HepG2 (cell line): Measurements from ENCODE around the gene KBTBD2. TPM values are rescaled to one million over a fixed set of nuclear protein-coding genes. Genes with fewer than 3 reads are reported as not detected.

Experiments
- ATAC-seq: fragments of 200-7000 bp; cut with Tn5 transposase; 3 replicates; pipeline ENCODE4 v1.9.1; 2020; ENCODE audit warnings: mild to moderate bottlenecking, moderate library complexity
- BruUV-seq: library from RNA; stranded (reverse); fragments of 400-500 nt; replicated peaks from 2 replicates; lab custom pipeline; 2021; lab: Mats Ljungman, UMichigan
- CTCF ChIA-PET: fragments of 300-600 bp; formaldehyde crosslinking; extraction: SDS; loops from one replicate; lab custom pipeline; 2021; ENCODE audit warnings: low total read pairs, inconsistent platforms, low intra/inter-chr PET ratio; lab: Yijun Ruan, JAX
- POLR2A ChIA-PET: fragments of 350-600 bp; sonication (Branson Sonifier 250); formaldehyde crosslinking; loops from one replicate; lab custom pipeline; 2020; ENCODE audit warnings: antibody characterized with exemption, inconsistent platforms; lab: Yijun Ruan, JAX
- DNase-seq: peaks from one replicate; pipeline ENCODE4 v3.0.0-alpha.2; 2015; ENCODE audit warnings: low spot score
- FAIRE-seq: peaks from 3 replicates; lab custom pipeline; 2011; peaks lifted over from hg19 to GRCh38; lab: Jason Lieb, UNC
- H2AFZ ChIP-seq: one replicate; pipeline ENCODE4 v1.6.1; 2011; ENCODE audit warnings: low read length, inconsistent platforms
- H3K27ac ChIP-seq: fragments of 300-600 bp; 3 replicates; pipeline ENCODE4 v1.8.0; 2011; ENCODE audit warnings: mixed run types, mild to moderate bottlenecking, mixed read lengths, low read length, inconsistent platforms; ENCODE audit not compliant: insufficient read depth; ENCODE audit errors: extremely low read length
- H3K27me3 ChIP-seq, 2 experiments: fragments of 200-600 bp in 1 of 2; 2 replicates in 1 of 2; 3 replicates in 1 of 2; pipeline versions ENCODE4 v1.6.0 to v1.8.0; 2011; ENCODE audit warnings: low read length in 2 of 2, mild to moderate bottlenecking in 2 of 2, moderate library complexity in 2 of 2, inconsistent platforms in 1 of 2; ENCODE audit not compliant: insufficient read depth in 2 of 2, control insufficient read depth in 1 of 2
- H3K36me3 ChIP-seq, 2 experiments: fragments of 200-600 bp in 1 of 2; replicated peaks in 1 of 2; 2 replicates in 1 of 2; 3 replicates in 1 of 2; pipeline versions ENCODE4 v1.5.1 to v1.8.0; 2011; ENCODE audit warnings: low read length in 2 of 2, inconsistent platforms in 1 of 2; ENCODE audit not compliant: insufficient read depth in 2 of 2, control insufficient read depth in 1 of 2
- H3K4me1 ChIP-seq: 2 replicates; pipeline ENCODE4 v1.5.1; 2012; ENCODE audit warnings: low read length, inconsistent platforms; ENCODE audit not compliant: insufficient read depth
- H3K4me2 ChIP-seq: 2 replicates; pipeline ENCODE4 v1.6.0; 2011; ENCODE audit warnings: low read depth, low read length, inconsistent platforms
- H3K4me3 ChIP-seq, 3 experiments: fragments of 200-600 bp in 1 of 3; sonication (generic), shearing (Covaris generic) in 1 of 3; replicated peaks in 1 of 3; 2 replicates each; pipeline ENCODE4 v1.5.1; 2011 to 2016; ENCODE audit warnings: low read length in 3 of 3, inconsistent platforms in 2 of 3, low read depth in 2 of 3, mild to moderate bottlenecking in 2 of 3, control low read depth in 1 of 3, mixed read lengths in 1 of 3; ENCODE audit not compliant: insufficient read depth in 1 of 3
- H3K79me2 ChIP-seq: one replicate; pipeline ENCODE4 v1.6.1; 2011; ENCODE audit warnings: low read length, inconsistent platforms; ENCODE audit not compliant: insufficient read depth
- H3K9ac ChIP-seq: 2 replicates; pipeline ENCODE4 v1.6.0; 2011; ENCODE audit warnings: mild to moderate bottlenecking, low read depth, low read length, inconsistent platforms; ENCODE audit not compliant: insufficient read depth
- H3K9me3 ChIP-seq: 2 replicates; pipeline ENCODE4 v1.5.1; 2012; ENCODE audit warnings: mild to moderate bottlenecking, low read length
- H4K20me1 ChIP-seq: 2 replicates; pipeline ENCODE4 v1.6.0; 2011; ENCODE audit warnings: inconsistent platforms, mild to moderate bottlenecking, low read length, moderate library complexity; ENCODE audit not compliant: insufficient read depth
- BCL6 ChIP-seq: IDR thresholded peaks from 2 replicates; pipeline ENCODE4 v1.6.1; 2016; ENCODE audit warnings: missing genetic modification reagents, missing compliant biosample characterization
- CAMTA2 ChIP-seq: sonication (generic); formaldehyde crosslinking; IDR thresholded peaks from 2 replicates; pipeline ENCODE4 v1.4.0; 2020; ENCODE audit warnings: mild to moderate bottlenecking, missing genetic modification reagents, borderline replicate concordance
- EP300 ChIP-seq, 3 experiments: sonication (generic) in 1 of 3; formaldehyde crosslinking in 1 of 3; IDR thresholded peaks; 2 replicates each; pipeline versions ENCODE4 v1.5.1 to v1.6.1; 2011 to 2020; ENCODE audit warnings: low read depth in 2 of 3, low read length in 2 of 3, borderline replicate concordance in 1 of 3, improper control_type of control experiment in 1 of 3, mild to moderate bottlenecking in 1 of 3, missing genetic modification reagents in 1 of 3, moderate library complexity in 1 of 3
- MIXL1 ChIP-seq: IDR thresholded peaks from 2 replicates; pipeline ENCODE4 v1.6.1; 2016
- PTBP1 ChIP-seq: fragments of 200-400 bp; formaldehyde crosslinking; IDR thresholded peaks from 2 replicates; pipeline ENCODE4 v1.6.1; 2018; ENCODE audit warnings: low read length, low read depth; ENCODE audit not compliant: poor library complexity, severe bottlenecking
- RFX1 ChIP-seq: fragments of 450-650 bp; IDR thresholded peaks from 2 replicates; pipeline ENCODE4 v1.6.1; 2017
- RFX3 ChIP-seq: IDR thresholded peaks from 2 replicates; pipeline ENCODE4 v1.6.1; 2016; ENCODE audit warnings: missing biosample characterization, missing genetic modification reagents
- SMARCE1 ChIP-seq: fragments of 450-650 bp; IDR thresholded peaks from 2 replicates; pipeline ENCODE4 v1.6.1; 2017; ENCODE audit warnings: borderline replicate concordance
- TBX2 ChIP-seq: sonication (generic); formaldehyde crosslinking; IDR thresholded peaks from 2 replicates; pipeline ENCODE4 v1.5.0; 2020; ENCODE audit warnings: missing genetic modification reagents, mild to moderate bottlenecking, borderline replicate concordance
- ZNF292 ChIP-seq: sonication (generic); formaldehyde crosslinking; IDR thresholded peaks from 2 replicates; pipeline ENCODE4 v1.8.1; 2022; ENCODE audit warnings: mild to moderate bottlenecking, low read depth, missing genetic modification reagents, borderline replicate concordance
- ZNF773 ChIP-seq: sonication (generic); formaldehyde crosslinking; IDR thresholded peaks from 2 replicates; pipeline ENCODE4 v1.4.0; 2020; ENCODE audit warnings: missing genetic modification reagents, borderline replicate concordance
- WGBS: methylation state at CpG from one replicate; pipeline ENCODE4 v1.1.6; 2017; ENCODE audit warnings: low lambda C conversion rate; 5-methylcytosine and 5-hydroxymethylcytosine counted together
- in situ Hi-C: cut with HindIII; loops from 2 replicates; pipeline ENCODE4 v1.10.0; 2017; ENCODE audit warnings: low pct_unique_long_range_greater_than_20kb; ENCODE audit not compliant: extremely low pct_ligation_motif_present
- intact Hi-C: fragments of 100-400 bp; cut with micrococcal nuclease; formaldehyde crosslinking; loops from one replicate; pipeline ENCODE4 v1.10.0; 2022; ENCODE audit not compliant: unreplicated experiment
- polyA plus RNA-seq, 8 experiments: library from polyadenylated mRNA; depleted of rRNA in 3 of 8; stranded (reverse) in 7 of 8; unstranded in 1 of 8; fragments of >200 nt; fragmentation: Illumina TruSeq in 4 of 8; extraction: Trizol in 4 of 8; gene quantifications; 2 replicates each; pipeline versions ENCODE4 v1.2.1 to v1.2.3, GENCODE V29; 2011 to 2016; ENCODE audit warnings: low read depth in 4 of 8, missing spikeins in 1 of 8, mixed read lengths in 1 of 8; ENCODE audit not compliant: insufficient read depth in 1 of 8
- total RNA-seq, 5 experiments: library from RNA; depleted of rRNA; stranded (reverse); fragments of >200 nt; fragmentation: Illumina TruSeq; extraction: Trizol; gene quantifications; 2 replicates each; pipeline ENCODE4 v1.2.3, GENCODE V29; 2016; ENCODE audit warnings: low read depth in 1 of 5

KBTBD2 gene
- total and polyA plus RNA-seq, 2 of the 13 experiments (the other 11 are each of a cell fraction or from before 2014, with no cell fraction given) = 24.0 to 25.2 TPM

DNA sequence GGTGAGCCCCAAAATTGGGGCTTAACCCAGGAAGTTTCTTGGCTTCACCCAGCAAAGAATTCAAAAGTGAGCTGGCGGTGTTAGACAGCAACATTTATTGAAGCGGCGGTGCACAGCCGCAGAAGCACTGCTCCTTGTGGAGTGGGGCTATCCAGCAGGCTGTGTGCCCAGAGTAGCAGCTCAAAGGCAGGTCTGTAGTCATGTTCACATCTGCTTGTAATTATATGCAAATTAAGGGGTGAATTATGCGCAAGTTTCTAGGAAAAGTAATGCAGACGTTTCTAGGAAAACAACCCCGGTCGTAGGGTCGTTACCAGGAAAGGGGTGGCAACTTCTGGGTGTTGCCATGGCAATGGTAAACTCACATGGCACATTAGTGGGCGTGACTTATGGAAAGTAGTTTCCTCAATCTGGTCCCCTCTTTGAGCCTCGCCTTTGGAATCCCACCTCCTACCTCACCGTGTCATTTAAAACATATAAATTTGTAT, 13.7 kb upstream of the KBTBD2 start:
- no peak for TF ChIP-seq TBX2
- TF ChIP-seq RFX1 = peak; percentile 57; the same call in 1 of the 2 replicates
- TF ChIP-seq SMARCE1 = no peak
- TF ChIP-seq EP300 (IDR thresholded peaks at IDR 0.05; ENCODE audit: low read depth in 2 of 2, low read length in 2 of 2) = no peak
- no peak for TF ChIP-seq EP300 (CRISPR knock-in tag; IDR thresholded peaks at IDR 0.05; ENCODE audit: borderline replicate concordance)
- TF ChIP-seq PTBP1 = no peak
- peak; percentile 76 for TF ChIP-seq RFX3 (CRISPR knock-in tag)
- peak; percentile 49; the same call in 1 of the 2 replicates for TF ChIP-seq BCL6 (CRISPR knock-in tag)
- ATAC-seq = peak; percentile 64
- peak overlapping the region; percentile 57 for H3K4me2 ChIP-seq
- WGBS = 25% methylated on average over 12 of the region's 12 CpGs
- ChIA-PET POLR2A (no interaction called here), CTCF (no interaction called here)
- H3K4me3 ChIP-seq = peak overlapping the region in 2 of 3 experiments; percentile 13 to 26; a peak in 2 of 6 replicates
- H3K27me3 ChIP-seq = no peaks in the 10 kb centered on the region
- in situ Hi-C loops = no loop called here
- H2AFZ ChIP-seq = no peak overlapping the region
- H3K9me3 ChIP-seq = no peaks in the 10 kb centered on the region
- H3K27ac ChIP-seq = no peak overlapping the region
- no peak for FAIRE-seq
- no peaks in the 10 kb centered on the region for H3K36me3 ChIP-seq
- H4K20me1 ChIP-seq = no peaks in the 10 kb centered on the region
- no peak for DNase-seq
- BruUV-seq = no TSS peak
- no peaks in the 10 kb centered on the region for H3K79me2 ChIP-seq
- H3K9ac ChIP-seq = no peak overlapping the region
- peaks cover 32% of the 10 kb centered on the region for H3K4me1 ChIP-seq
- intact Hi-C loops = no loop called here

DNA sequence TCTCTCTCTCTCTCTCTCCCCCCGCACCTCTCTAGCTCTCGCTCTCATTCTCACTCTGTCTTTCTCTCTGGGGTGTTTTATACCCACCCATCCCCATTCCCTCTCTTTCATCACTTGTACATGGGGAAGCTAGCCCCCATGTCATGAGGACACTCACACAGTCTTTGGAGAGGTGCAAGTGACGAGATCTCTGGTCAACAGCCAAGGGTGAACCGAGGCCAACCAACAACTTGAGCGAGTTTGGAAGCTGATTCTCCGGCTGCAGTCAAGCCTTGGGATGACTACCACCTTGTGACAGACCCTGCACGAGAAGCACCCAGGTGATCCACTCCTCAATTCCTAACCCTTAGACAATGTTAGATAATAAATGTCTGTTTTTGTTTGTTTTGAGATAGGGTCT, 10.1 kb upstream of the KBTBD2 start:
- WGBS = 76% methylated on average over 7 of the region's 7 CpGs
- in situ Hi-C loops = no loop called here
- Histone ChIP-seq H3K9ac (no peak overlapping the region), H3K4me1 (peaks cover 38% of the 10 kb centered on the region), H3K79me2 (no peaks in the 10 kb centered on the region), H3K27me3 (no peaks in the 10 kb centered on the region), H3K4me3 (no peak overlapping the region), H3K9me3 (no peaks in the 10 kb centered on the region), H3K36me3 (no peaks in the 10 kb centered on the region), H2AFZ (no peak overlapping the region), H3K27ac (no peak overlapping the region), H3K4me2 (no peak overlapping the region), H4K20me1 (no peaks in the 10 kb centered on the region)
- FAIRE-seq (no peak), DNase-seq (no peak), ATAC-seq (no peak)
- TF ChIP-seq ZNF292 (CRISPR knock-in tag) (no peak), MIXL1 (CRISPR knock-in tag) (no peak), ZNF773 (CRISPR knock-in tag) (no peak), CAMTA2 (CRISPR knock-in tag) (no peak)
- intact Hi-C loops = no loop called here
- no TSS peak for BruUV-seq
- CTCF ChIA-PET = no interaction called here
- POLR2A ChIA-PET = no interaction called here
